Prostate gland (tissue), 2 donors: Measurements from ENCODE around the gene ZKSCAN8. TPM values are rescaled to one million over a fixed set of nuclear protein-coding genes. Genes with fewer than 3 reads are reported as not detected.

ENCODE experiments used
- DNase-seq: peaks from one replicate; pipeline ENCODE4 v3.0.0-alpha.2; 2019; ENCODE audit warnings: low spot score
- H3K27ac ChIP-seq, 2 donors: fragments of 200-600 bp; sonication (generic); 2 replicates each; pipeline ENCODE4 v1.5.1; 2017 to 2019
- H3K27me3 ChIP-seq: fragments of 200-600 bp; sonication (generic); replicated peaks from 2 replicates; pipeline ENCODE4 v1.5.1; 2019; ENCODE audit not compliant: insufficient read depth
- H3K36me3 ChIP-seq, 2 donors: fragments of 200-600 bp; sonication (generic); 1 replicate in 1 of 2; 2 replicates in 1 of 2; pipeline versions ENCODE4 v1.5.1 to v1.8.1; 2017 to 2019
- H3K4me1 ChIP-seq: fragments of 200-600 bp; sonication (generic); replicated peaks from 2 replicates; pipeline ENCODE4 v1.5.1; 2019
- H3K4me3 ChIP-seq, 2 donors: fragments of 200-600 bp; sonication (generic); 2 replicates each; pipeline ENCODE4 v1.5.1; 2017 to 2019
- H3K9me3 ChIP-seq: fragments of 200-600 bp; sonication (generic); 2 replicates; pipeline ENCODE4 v1.5.1; 2017
- CTCF ChIP-seq, 4 experiments: fragments of 200-600 bp in 2 of 4; fragments of 450-650 bp in 2 of 4; sonication (generic) in 2 of 4; IDR thresholded peaks; 1 replicate in 3 of 4; 2 replicates in 1 of 4; pipeline ENCODE4 v1.5.1; 2016 to 2019; ENCODE audit warnings: antibody characterized with exemption in 4 of 4, mild to moderate bottlenecking in 2 of 4, moderate library complexity in 2 of 4
- POLR2A ChIP-seq: fragments of 450-650 bp; IDR thresholded peaks from one replicate; pipeline ENCODE4 v1.6.1; 2016; ENCODE audit warnings: antibody characterized with exemption, mild to moderate bottlenecking
- POLR2AphosphoS5 ChIP-seq: sonication (generic); formaldehyde crosslinking; IDR thresholded peaks from one replicate; pipeline ENCODE4 v1.6.1; 2017; ENCODE audit warnings: antibody characterized with exemption
- WGBS: methylation state at CpG from one replicate; pipeline ENCODE4 v1.1.5; 2018; 5-methylcytosine and 5-hydroxymethylcytosine counted together
- intact Hi-C: fragments of 100-400 bp; cut with DNase I; formaldehyde crosslinking; loops from one replicate; pipeline ENCODE4 v1.14.2; 2022
- total RNA-seq, 2 donors: library from RNA; depleted of rRNA; stranded (reverse); fragments of >200 nt; gene quantifications; one replicate each; pipeline ENCODE4 v1.1.0, GENCODE V29; 2016

The ZKSCAN8 gene
- total RNA-seq, 2 donors from 2014 or later: 20.5 to 39.4 TPM

GRCh38 chr6:28203201-28203600 is 61.5 kb downstream of the ZKSCAN8 start:
- intact Hi-C loops: no loop called here
- Histone ChIP-seq H3K27me3 (peaks cover 19% of the 10 kb centered on the region), H3K27ac (no peak overlapping the region), H3K9me3 (no peaks in the 10 kb centered on the region), H3K36me3 (no peaks in the 10 kb centered on the region), H3K4me3 (no peak overlapping the region), H3K4me1 (no peaks in the 10 kb centered on the region)
- 38% methylated on average over 4 of the region's 4 CpGs for WGBS
- TF ChIP-seq POLR2AphosphoS5: no peak
- TF ChIP-seq POLR2A: no peak
- TF ChIP-seq CTCF (IDR thresholded peaks at IDR 0.05): no peak
- no peak for DNase-seq

GRCh38 chr6:28205879-28206278 is 64.2 kb downstream of the ZKSCAN8 start:
- Histone ChIP-seq H3K27ac (no peak overlapping the region), H3K9me3 (no peaks in the 10 kb centered on the region), H3K36me3 (no peaks in the 10 kb centered on the region), H3K4me3 (no peak overlapping the region), H3K27me3 (peaks cover 29% of the 10 kb centered on the region), H3K4me1 (no peaks in the 10 kb centered on the region)
- intact Hi-C loops: no loop called here
- WGBS: 67% methylated on average over 1 of the region's 1 CpG
- TF ChIP-seq CTCF (IDR thresholded peaks at IDR 0.05) (no peak), POLR2AphosphoS5 (no peak), POLR2A (no peak)
- DNase-seq: no peak

- WGBS: 45% methylated on average over 3 of the region's 3 CpGs
- intact Hi-C loops: no loop called here
These were observed 64.8 kb downstream of the ZKSCAN8 start for GRCh38 chr6:28206527-28206926.

GRCh38 chr6:28206928-28207509 is 65.3 kb downstream of the ZKSCAN8 start:
- 17% methylated on average over 15 of the region's 15 CpGs for WGBS
- H3K27ac ChIP-seq: no peak overlapping the region
- no peak overlapping the region for H3K4me3 ChIP-seq
- DNase-seq: no peak
- H3K9me3 ChIP-seq: no peaks in the 10 kb centered on the region
- H3K36me3 ChIP-seq: no peaks in the 10 kb centered on the region
- intact Hi-C loops: no loop called here
- TF ChIP-seq POLR2A (no peak), POLR2AphosphoS5 (no peak), CTCF (IDR thresholded peaks at IDR 0.05) (no peak)
- no peaks in the 10 kb centered on the region for H3K4me1 ChIP-seq
- H3K27me3 ChIP-seq: peaks cover 35% of the 10 kb centered on the region

More at GRCh38 chr6:28206527-28206926, 64.8 kb downstream of the ZKSCAN8 start:
- H3K4me1 ChIP-seq: no peaks in the 10 kb centered on the region
- TF ChIP-seq CTCF (IDR thresholded peaks at IDR 0.05) (no peak), POLR2AphosphoS5 (no peak), POLR2A (no peak)
- no peak overlapping the region for H3K27ac ChIP-seq
- H3K4me3 ChIP-seq: no peak overlapping the region
- no peaks in the 10 kb centered on the region for H3K36me3 ChIP-seq
- peaks cover 30% of the 10 kb centered on the region for H3K27me3 ChIP-seq
- DNase-seq: no peak
- no peaks in the 10 kb centered on the region for H3K9me3 ChIP-seq

- no peak for DNase-seq
- Histone ChIP-seq H3K9me3 (no peaks in the 10 kb centered on the region), H3K4me3 (no peak overlapping the region), H3K27me3 (peaks cover 37% of the 10 kb centered on the region), H3K27ac (no peak overlapping the region), H3K36me3 (no peaks in the 10 kb centered on the region), H3K4me1 (no peaks in the 10 kb centered on the region)
- intact Hi-C loops: no loop called here
- WGBS: 6% methylated on average over 35 of the region's 35 CpGs
- no peak for TF ChIP-seq POLR2A
- TF ChIP-seq CTCF (IDR thresholded peaks at IDR 0.05): no peak
- no peak for TF ChIP-seq POLR2AphosphoS5
These were observed 65.9 kb downstream of the ZKSCAN8 start for GRCh38 chr6:28207510-28208110.
